ENCODE results near the gene KIF4A.
A peak's percentile ranks its signal among the peaks of the same experiment; 100 is the strongest.
"Not testable (repeated sequence)": the region's sequence is repeated elsewhere in the genome, so short reads cannot be mapped to it uniquely, and the experiment has no call there.

Gene KIF4A

GRCh38 chrX:70289793-70290770 is at the start of gene KIF4A, which contains the start of gene PDZD11:
KIF4A (plus strand) TSS chrX:70290104; CDS start chrX:70290459, 355 bp downstream.
PDZD11 (minus strand) TSS chrX:70289927; CDS start chrX:70289341, 586 bp downstream.
- peak; percentile 85 for DNase-seq

- peak; percentile 70 for DNase-seq
Observed at GRCh38 chrX:70240751-70241150, 49.2 kb upstream of the KIF4A start.

GRCh38 chrX:70241501-70241900 is 48.4 kb upstream of the KIF4A start:
- no peak for DNase-seq

GRCh38 chrX:70243601-70244000 is 46.3 kb upstream of the KIF4A start:
- DNase-seq: not testable (repeated sequence)

- no peak for DNase-seq
Observed at GRCh38 chrX:70244881-70245280, 45.0 kb upstream of the KIF4A start.

GRCh38 chrX:70247252-70247651 is 42.7 kb upstream of the KIF4A start:
- no peak for DNase-seq

- peak; percentile 88 for DNase-seq
Observed at GRCh38 chrX:70252491-70252890, 37.4 kb upstream of the KIF4A start.

GRCh38 chrX:70253377-70254062 is 36.4 kb upstream of the KIF4A start:
- DNase-seq: no peak

- no peak for DNase-seq
Observed at GRCh38 chrX:70254063-70254400, 35.9 kb upstream of the KIF4A start.

GRCh38 chrX:70254909-70255308 is 35.0 kb upstream of the KIF4A start:
- no peak for DNase-seq

GRCh38 chrX:70255452-70255851 is 34.5 kb upstream of the KIF4A start:
- no peak for DNase-seq

GRCh38 chrX:70257423-70258288 is 32.2 kb upstream of the KIF4A start:
- DNase-seq: no peak

- no peak for DNase-seq
Observed at GRCh38 chrX:70260104-70260503, 29.8 kb upstream of the KIF4A start, which contains the start of gene P2RY4. P2RY4 (minus strand) TSS chrX:70260204; CDS start chrX:70259624, 580 bp downstream.

- DNase-seq: peak; percentile 58
Observed at GRCh38 chrX:70262952-70263567, 26.8 kb upstream of the KIF4A start.

- DNase-seq: no peak
Observed at GRCh38 chrX:70264784-70265183, 25.1 kb upstream of the KIF4A start.

GRCh38 chrX:70268034-70268433 is 21.9 kb upstream of the KIF4A start, which contains the start of gene ARR3:
ARR3 (plus strand) TSS chrX:70268334; CDS start chrX:70269386, 1,052 bp downstream.
- no peak for DNase-seq

- DNase-seq: not testable (repeated sequence)
Observed at GRCh38 chrX:70274029-70274428, 15.9 kb upstream of the KIF4A start.

GRCh38 chrX:70279081-70279480 is 10.8 kb upstream of the KIF4A start:
- no peak for DNase-seq

GRCh38 chrX:70280573-70280972 is 9.3 kb upstream of the KIF4A start:
- no peak for DNase-seq

- DNase-seq: no peak
Observed at GRCh38 chrX:70281951-70282350, 8.0 kb upstream of the KIF4A start, which contains the start of gene RAB41. RAB41 (plus strand) TSS chrX:70282172; CDS start chrX:70282218, 46 bp downstream.

- no peak for DNase-seq
Observed at GRCh38 chrX:70289168-70289792, 624 bp upstream of the KIF4A start.

GRCh38 chrX:70292788-70293187 is 2.9 kb downstream of the KIF4A start:
- DNase-seq: no peak

Data from hematopoietic multipotent progenitor cell treated with erythropoietin and hydrocortisone succinate and interleukin-3 and kit ligand, for 8 days (in vitro differentiated cells).